ENCODE data around the gene DSCAML1.

DNA sequence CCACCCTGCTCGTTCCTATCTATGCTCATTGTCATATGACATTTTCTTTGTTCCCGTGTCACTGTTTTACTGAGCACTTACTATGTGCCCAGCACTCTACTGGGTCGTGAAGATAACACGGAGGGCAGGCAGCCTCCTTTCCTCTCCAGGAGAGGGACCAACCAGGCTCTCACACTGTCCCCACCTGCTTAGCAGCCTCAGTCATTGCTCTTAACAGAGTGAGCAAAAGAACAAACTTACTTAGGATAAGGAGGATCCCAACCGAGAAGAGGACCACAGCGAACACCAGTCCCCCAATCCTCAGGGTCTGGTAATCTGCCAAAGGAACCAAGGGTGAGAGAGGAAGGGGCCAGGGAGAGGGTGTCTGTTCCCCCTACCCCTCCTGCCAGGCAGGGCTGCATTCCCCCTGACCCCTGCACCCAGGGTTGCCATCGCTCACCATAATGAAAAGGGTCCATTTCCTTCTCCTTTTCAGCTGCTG lies 44.6 kb upstream of the DSCAML1 start:
- TF ChIP-seq, protein P1, sequence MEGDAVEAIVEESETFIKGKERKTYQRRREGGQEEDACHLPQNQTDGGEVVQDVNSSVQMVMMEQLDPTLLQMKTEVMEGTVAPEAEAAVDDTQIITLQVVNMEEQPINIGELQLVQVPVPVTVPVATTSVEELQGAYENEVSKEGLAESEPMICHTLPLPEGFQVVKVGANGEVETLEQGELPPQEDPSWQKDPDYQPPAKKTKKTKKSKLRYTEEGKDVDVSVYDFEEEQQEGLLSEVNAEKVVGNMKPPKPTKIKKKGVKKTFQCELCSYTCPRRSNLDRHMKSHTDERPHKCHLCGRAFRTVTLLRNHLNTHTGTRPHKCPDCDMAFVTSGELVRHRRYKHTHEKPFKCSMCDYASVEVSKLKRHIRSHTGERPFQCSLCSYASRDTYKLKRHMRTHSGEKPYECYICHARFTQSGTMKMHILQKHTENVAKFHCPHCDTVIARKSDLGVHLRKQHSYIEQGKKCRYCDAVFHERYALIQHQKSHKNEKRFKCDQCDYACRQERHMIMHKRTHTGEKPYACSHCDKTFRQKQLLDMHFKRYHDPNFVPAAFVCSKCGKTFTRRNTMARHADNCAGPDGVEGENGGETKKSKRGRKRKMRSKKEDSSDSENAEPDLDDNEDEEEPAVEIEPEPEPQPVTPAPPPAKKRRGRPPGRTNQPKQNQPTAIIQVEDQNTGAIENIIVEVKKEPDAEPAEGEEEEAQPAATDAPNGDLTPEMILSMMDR (IDR thresholded peaks at IDR 0.05; ENCODE audit: low read length), result no peak
- no peak for TF ChIP-seq EZH2 (IDR thresholded peaks at IDR 0.05; ENCODE audit: borderline replicate concordance, low read length)

All from OCI-LY1 (cell line).